ENCODE data around the gene ERVH48-1.
"Not testable (repeated sequence)": the region's sequence is repeated elsewhere in the genome, so short reads cannot be mapped to it uniquely, and the experiment has no call there.

ERVH48-1 gene

DNA sequence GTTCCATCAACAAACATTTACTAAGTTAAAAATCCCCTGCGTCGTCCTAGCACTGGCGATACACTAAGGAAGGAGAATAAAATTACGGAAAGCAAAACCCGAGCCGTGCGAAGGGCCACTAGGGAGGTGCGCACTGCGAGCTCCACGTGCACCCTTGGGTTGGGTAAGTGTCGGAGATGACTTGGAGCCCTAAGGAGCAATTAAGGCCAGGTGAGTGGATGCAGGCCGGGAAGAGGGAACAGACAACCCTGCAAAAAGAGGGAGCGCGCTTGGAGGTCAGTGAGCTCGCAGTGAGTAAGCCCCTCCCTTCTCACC is 46.8 kb downstream of the ERVH48-1 start:
- Histone ChIP-seq H3F3A (ENCODE audit: control insufficient read depth, insufficient read depth) (no peaks in the 10 kb centered on the region), H3K27me3 (ENCODE audit: control insufficient read depth, low read length) (no peaks in the 10 kb centered on the region), H3K4me2 (ENCODE audit: low read length) (peak overlapping the region; percentile 82), H3K36me3 (ENCODE audit: control insufficient read depth, low read length) (peaks cover 49% of the 10 kb centered on the region), H3K4me3 (ENCODE audit: low read length) (peak overlapping the region; percentile 83), H3K4me1 (ENCODE audit: control insufficient read depth, low read length) (peaks cover 18% of the 10 kb centered on the region), H4K20me1 (ENCODE audit: control insufficient read depth, insufficient read depth, low read depth, low read length) (no peaks in the 10 kb centered on the region; the same call in 1 of the 2 replicates), H3K9me2 (replicated peaks; ENCODE audit: control insufficient read depth, low read length) (no peaks in the 10 kb centered on the region), H3K79me2 (ENCODE audit: control insufficient read depth, low read length) (peaks cover 65% of the 10 kb centered on the region), H3K27ac (ENCODE audit: low read depth, low read length) (peak overlapping the region; percentile 66), H3K9me3 (ENCODE audit: control insufficient read depth, insufficient read depth, low read length) (no peaks in the 10 kb centered on the region)
- TF ChIP-seq EZH2phosphoT487 (IDR thresholded peaks at IDR 0.05; ENCODE audit: borderline replicate concordance, low read length) = no peak
- TF ChIP-seq, protein P1, sequence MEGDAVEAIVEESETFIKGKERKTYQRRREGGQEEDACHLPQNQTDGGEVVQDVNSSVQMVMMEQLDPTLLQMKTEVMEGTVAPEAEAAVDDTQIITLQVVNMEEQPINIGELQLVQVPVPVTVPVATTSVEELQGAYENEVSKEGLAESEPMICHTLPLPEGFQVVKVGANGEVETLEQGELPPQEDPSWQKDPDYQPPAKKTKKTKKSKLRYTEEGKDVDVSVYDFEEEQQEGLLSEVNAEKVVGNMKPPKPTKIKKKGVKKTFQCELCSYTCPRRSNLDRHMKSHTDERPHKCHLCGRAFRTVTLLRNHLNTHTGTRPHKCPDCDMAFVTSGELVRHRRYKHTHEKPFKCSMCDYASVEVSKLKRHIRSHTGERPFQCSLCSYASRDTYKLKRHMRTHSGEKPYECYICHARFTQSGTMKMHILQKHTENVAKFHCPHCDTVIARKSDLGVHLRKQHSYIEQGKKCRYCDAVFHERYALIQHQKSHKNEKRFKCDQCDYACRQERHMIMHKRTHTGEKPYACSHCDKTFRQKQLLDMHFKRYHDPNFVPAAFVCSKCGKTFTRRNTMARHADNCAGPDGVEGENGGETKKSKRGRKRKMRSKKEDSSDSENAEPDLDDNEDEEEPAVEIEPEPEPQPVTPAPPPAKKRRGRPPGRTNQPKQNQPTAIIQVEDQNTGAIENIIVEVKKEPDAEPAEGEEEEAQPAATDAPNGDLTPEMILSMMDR (IDR thresholded peaks at IDR 0.05; ENCODE audit: low read depth, low read length, poor library complexity, severe bottlenecking) = no peak

DNA sequence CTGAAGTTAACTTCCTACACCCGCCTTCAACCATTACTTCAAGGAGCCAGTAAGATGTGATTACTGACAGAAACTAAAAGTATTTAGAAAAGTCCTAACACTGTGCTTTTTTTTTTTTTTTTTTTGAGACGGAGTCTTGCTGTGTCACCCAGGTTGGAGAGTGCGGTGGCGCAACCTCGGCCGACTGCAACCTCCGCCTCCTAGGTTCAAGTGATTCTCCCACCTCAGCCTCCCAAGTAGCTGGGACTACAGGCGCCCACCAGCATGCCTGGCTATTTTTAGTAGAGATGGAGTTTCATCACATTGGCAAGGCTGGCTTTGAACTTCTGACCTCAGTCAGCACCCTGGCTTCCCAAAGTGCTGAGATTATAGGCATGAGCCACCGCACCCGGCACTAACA is 49.6 kb downstream of the ERVH48-1 start:
- peaks cover 93% of the 10 kb centered on the region for H3K79me2 ChIP-seq (ENCODE audit: control insufficient read depth, low read length)
- peaks cover 18% of the 10 kb centered on the region for H3K4me1 ChIP-seq (ENCODE audit: control insufficient read depth, low read length)
- H3K27ac ChIP-seq (ENCODE audit: low read depth, low read length); H3K27me3 ChIP-seq (ENCODE audit: control insufficient read depth, low read length); H3K4me3 ChIP-seq (ENCODE audit: low read length); H3K9me2 ChIP-seq (replicated peaks; ENCODE audit: control insufficient read depth, low read length); H3K9me3 ChIP-seq (ENCODE audit: control insufficient read depth, insufficient read depth, low read length); H3K4me2 ChIP-seq (ENCODE audit: low read length); H3F3A ChIP-seq (ENCODE audit: control insufficient read depth, insufficient read depth); H4K20me1 ChIP-seq (ENCODE audit: control insufficient read depth, insufficient read depth, low read depth, low read length): not testable (repeated sequence)
- H3K36me3 ChIP-seq (ENCODE audit: control insufficient read depth, low read length) = peaks cover 76% of the 10 kb centered on the region

DNA sequence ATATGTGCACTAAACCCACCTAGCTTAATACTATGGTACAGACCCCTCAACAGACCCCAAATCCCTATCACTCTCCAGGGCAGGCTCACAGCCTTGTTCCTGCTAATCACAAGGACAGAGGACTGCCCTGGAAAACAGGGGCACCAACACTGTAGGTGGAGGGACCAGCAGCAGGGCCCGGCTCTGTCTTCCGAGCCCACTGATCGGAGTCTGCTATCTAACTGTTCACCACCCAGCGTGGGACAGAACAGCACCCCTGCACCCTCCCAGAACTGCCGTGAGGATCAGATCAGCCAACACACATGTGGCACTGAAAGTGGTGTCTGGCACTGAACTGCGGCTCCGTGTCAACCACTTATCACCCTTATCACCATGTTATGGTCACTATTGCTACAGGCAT is 52.3 kb downstream of the ERVH48-1 start:
- Histone ChIP-seq H4K20me1 (ENCODE audit: control insufficient read depth, insufficient read depth, low read depth, low read length) (no peaks in the 10 kb centered on the region; the same call in 1 of the 2 replicates), H3K9me2 (replicated peaks; ENCODE audit: control insufficient read depth, low read length) (no peaks in the 10 kb centered on the region), H3K27ac (ENCODE audit: low read depth, low read length) (no peak overlapping the region), H3K79me2 (ENCODE audit: control insufficient read depth, low read length) (peaks cover 93% of the 10 kb centered on the region), H3F3A (ENCODE audit: control insufficient read depth, insufficient read depth) (no peaks in the 10 kb centered on the region), H3K9me3 (ENCODE audit: control insufficient read depth, insufficient read depth, low read length) (no peaks in the 10 kb centered on the region), H3K4me2 (ENCODE audit: low read length) (no peak overlapping the region), H3K36me3 (ENCODE audit: control insufficient read depth, low read length) (peaks cover 90% of the 10 kb centered on the region), H3K4me3 (ENCODE audit: low read length) (no peak overlapping the region), H3K4me1 (ENCODE audit: control insufficient read depth, low read length) (peaks cover 7% of the 10 kb centered on the region), H3K27me3 (ENCODE audit: control insufficient read depth, low read length) (no peaks in the 10 kb centered on the region)
- TF ChIP-seq EZH2phosphoT487 (IDR thresholded peaks at IDR 0.05; ENCODE audit: borderline replicate concordance, low read length) = no peak
- TF ChIP-seq, protein P1 (IDR thresholded peaks at IDR 0.05; ENCODE audit: low read depth, low read length, poor library complexity, severe bottlenecking) = no peak

DNA sequence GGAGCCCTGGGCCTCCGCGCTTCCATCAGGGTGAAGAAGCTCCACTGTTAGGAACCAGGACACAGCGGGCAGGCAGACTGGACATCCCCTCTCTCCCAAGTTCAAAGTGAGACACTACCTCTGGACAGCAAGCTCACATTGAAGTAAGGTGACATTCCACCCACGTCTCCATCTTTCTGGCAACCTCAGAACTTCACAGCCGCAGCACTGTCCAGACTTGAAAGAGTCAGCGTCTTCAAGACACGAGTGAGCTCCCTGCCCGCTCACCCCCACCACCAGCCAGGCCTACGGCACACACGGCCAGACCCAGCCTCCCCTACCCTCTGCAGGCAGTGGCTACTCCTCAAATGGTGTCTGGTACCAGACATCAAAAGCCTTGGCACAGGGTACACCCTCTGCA is 57.2 kb downstream of the ERVH48-1 start:
- H3K79me2 ChIP-seq (ENCODE audit: control insufficient read depth, low read length) = peaks cover 97% of the 10 kb centered on the region
- no peak overlapping the region for H3K4me2 ChIP-seq (ENCODE audit: low read length)
- H3K9me3 ChIP-seq (ENCODE audit: control insufficient read depth, insufficient read depth, low read length) = no peaks in the 10 kb centered on the region
- no peak overlapping the region for H3K27ac ChIP-seq (ENCODE audit: low read depth, low read length)
- H4K20me1 ChIP-seq (ENCODE audit: control insufficient read depth, insufficient read depth, low read depth, low read length) = peaks cover 3% of the 10 kb centered on the region; the same call in 1 of the 2 replicates
- no peaks in the 10 kb centered on the region for H3K27me3 ChIP-seq (ENCODE audit: control insufficient read depth, low read length)
- TF ChIP-seq EZH2phosphoT487 (IDR thresholded peaks at IDR 0.05; ENCODE audit: borderline replicate concordance, low read length) = no peak
- TF ChIP-seq, protein P1 (IDR thresholded peaks at IDR 0.05; ENCODE audit: low read depth, low read length, poor library complexity, severe bottlenecking) = no peak
- no peaks in the 10 kb centered on the region for H3K9me2 ChIP-seq (replicated peaks; ENCODE audit: control insufficient read depth, low read length)
- H3K4me1 ChIP-seq (ENCODE audit: control insufficient read depth, low read length) = no peaks in the 10 kb centered on the region
- H3K36me3 ChIP-seq (ENCODE audit: control insufficient read depth, low read length) = peaks cover 92% of the 10 kb centered on the region
- no peaks in the 10 kb centered on the region for H3F3A ChIP-seq (ENCODE audit: control insufficient read depth, insufficient read depth)
- H3K4me3 ChIP-seq (ENCODE audit: low read length) = no peak overlapping the region

All from DOHH2 (cell line).